Glutamatergic neuron (in vitro differentiated cells): ENCODE data around the gene CNTNAP2. TPM values are rescaled to one million over a fixed set of nuclear protein-coding genes. Genes with fewer than 3 reads are reported as not detected.

Experiments used
- DNase-seq: peaks from one replicate; pipeline ENCODE4 v3.0.0; 2022
- H3K27ac Mint-ChIP-seq: one replicate; pipeline ENCODE4 v1.8.0; 2020; ENCODE audit warnings: mild to moderate bottlenecking, mixed read lengths, inconsistent platforms; ENCODE audit not compliant: unreplicated experiment
- H3K27me3 Mint-ChIP-seq: one replicate; pipeline ENCODE4 v1.8.0; 2020; ENCODE audit warnings: mild to moderate bottlenecking, moderate library complexity, mixed read lengths, inconsistent platforms; ENCODE audit not compliant: unreplicated experiment
- H3K36me3 Mint-ChIP-seq: one replicate; pipeline ENCODE4 v1.8.0; 2020; ENCODE audit warnings: mild to moderate bottlenecking, mixed read lengths, inconsistent platforms; ENCODE audit not compliant: unreplicated experiment
- H3K4me1 Mint-ChIP-seq: one replicate; pipeline ENCODE4 v1.8.0; 2020; ENCODE audit warnings: mild to moderate bottlenecking, low read depth, mixed read lengths, inconsistent platforms; ENCODE audit not compliant: unreplicated experiment
- H3K4me3 Mint-ChIP-seq: one replicate; pipeline ENCODE4 v1.8.0; 2020; ENCODE audit warnings: mild to moderate bottlenecking, mixed read lengths, inconsistent platforms; ENCODE audit not compliant: unreplicated experiment
- H3K9me3 Mint-ChIP-seq: one replicate; pipeline ENCODE4 v1.8.0; 2020; ENCODE audit warnings: mild to moderate bottlenecking, moderate library complexity, mixed read lengths, inconsistent platforms; ENCODE audit not compliant: unreplicated experiment
- CTCF ChIP-seq: fragments of 200-600 bp; sonication (generic); IDR thresholded peaks from one replicate; pipeline ENCODE4 v1.5.0; 2021; ENCODE audit not compliant: partially characterized antibody, unreplicated experiment
- total RNA-seq: library from RNA; stranded (reverse); fragmentation: NEBNext Ultra II Directional; extraction: Animal tissue kit (Norgen Biotek cat#: 25700); gene quantifications from one replicate; pipeline ENCODE4 v1.2.1, GENCODE V29; 2021; ENCODE audit not compliant: unreplicated experiment

Gene CNTNAP2
- total RNA-seq, 1 donor from 2014 or later, result 25.8 TPM

GRCh38 chr7:147276106-147276505 is 1159.5 kb downstream of the CNTNAP2 start:
- no peaks in the 10 kb centered on the region for H3K9me3 Mint-ChIP-seq
- no peaks in the 10 kb centered on the region for H3K4me1 Mint-ChIP-seq
- no peak for TF ChIP-seq CTCF
- no peaks in the 10 kb centered on the region for H3K36me3 Mint-ChIP-seq
- no peak overlapping the region for H3K27ac Mint-ChIP-seq
- DNase-seq, result no peak
- H3K27me3 Mint-ChIP-seq, result no peaks in the 10 kb centered on the region
- H3K4me3 Mint-ChIP-seq, result no peak overlapping the region

- Mint-ChIP-seq H3K27me3 (no peaks in the 10 kb centered on the region), H3K4me1 (no peaks in the 10 kb centered on the region), H3K27ac (no peak overlapping the region), H3K9me3 (no peaks in the 10 kb centered on the region), H3K36me3 (no peaks in the 10 kb centered on the region), H3K4me3 (no peak overlapping the region)
- TF ChIP-seq CTCF, result no peak
- no peak for DNase-seq
These were observed 1160.3 kb downstream of the CNTNAP2 start for GRCh38 chr7:147276783-147277370.

GRCh38 chr7:147279514-147279913 is 1162.9 kb downstream of the CNTNAP2 start:
- no peak overlapping the region for H3K27ac Mint-ChIP-seq
- H3K4me1 Mint-ChIP-seq, result no peaks in the 10 kb centered on the region
- no peaks in the 10 kb centered on the region for H3K27me3 Mint-ChIP-seq
- no peaks in the 10 kb centered on the region for H3K9me3 Mint-ChIP-seq
- DNase-seq, result no peak
- H3K36me3 Mint-ChIP-seq, result no peaks in the 10 kb centered on the region
- H3K4me3 Mint-ChIP-seq, result no peak overlapping the region
- no peak for TF ChIP-seq CTCF

GRCh38 chr7:147279964-147280374 is 1163.4 kb downstream of the CNTNAP2 start:
- Mint-ChIP-seq H3K4me3 (no peak overlapping the region), H3K9me3 (no peaks in the 10 kb centered on the region), H3K36me3 (no peaks in the 10 kb centered on the region), H3K27ac (no peak overlapping the region), H3K4me1 (no peaks in the 10 kb centered on the region), H3K27me3 (no peaks in the 10 kb centered on the region)
- no peak for DNase-seq
- no peak for TF ChIP-seq CTCF

- H3K36me3 Mint-ChIP-seq, result no peaks in the 10 kb centered on the region
- no peak for DNase-seq
- TF ChIP-seq CTCF, result no peak
- H3K9me3 Mint-ChIP-seq, result no peaks in the 10 kb centered on the region
- no peak overlapping the region for H3K27ac Mint-ChIP-seq
- H3K4me3 Mint-ChIP-seq, result no peak overlapping the region
- no peaks in the 10 kb centered on the region for H3K27me3 Mint-ChIP-seq
- H3K4me1 Mint-ChIP-seq, result no peaks in the 10 kb centered on the region
These were observed 1165.6 kb downstream of the CNTNAP2 start for GRCh38 chr7:147282204-147282603.
